GM21786 (cell line): Measurements from ENCODE around the gene PIK3CB.
A peak's percentile ranks its signal among the peaks of the same experiment; 100 is the strongest.

Source experiments
- ATAC-seq: cut with Tn5 transposase; IDR thresholded peaks from one replicate; pipeline ENCODE4 v1.9.1; 2021; ENCODE audit not compliant: unreplicated experiment

The PIK3CB gene

DNA sequence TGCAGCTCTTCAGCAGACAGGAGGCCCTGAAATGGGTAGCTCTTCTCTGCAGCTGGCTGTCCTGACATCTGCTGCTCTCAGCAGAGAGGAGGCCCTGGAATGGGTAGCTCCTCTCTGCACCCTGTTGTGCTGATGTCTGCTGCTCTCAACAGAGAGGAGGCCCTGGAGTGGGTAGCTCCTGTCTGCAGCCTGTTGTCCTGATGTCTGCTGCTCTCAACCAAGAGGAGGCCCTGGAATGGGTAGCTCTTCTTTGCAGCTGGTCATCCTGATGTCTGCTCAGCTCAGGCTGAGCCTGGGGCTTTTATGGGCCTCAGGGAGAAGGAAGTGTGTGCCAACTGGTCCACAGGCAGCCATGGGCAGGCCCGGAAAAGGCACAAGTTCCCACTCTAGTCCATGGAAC lies 66.6 kb downstream of the PIK3CB start:
- no peak for ATAC-seq

DNA sequence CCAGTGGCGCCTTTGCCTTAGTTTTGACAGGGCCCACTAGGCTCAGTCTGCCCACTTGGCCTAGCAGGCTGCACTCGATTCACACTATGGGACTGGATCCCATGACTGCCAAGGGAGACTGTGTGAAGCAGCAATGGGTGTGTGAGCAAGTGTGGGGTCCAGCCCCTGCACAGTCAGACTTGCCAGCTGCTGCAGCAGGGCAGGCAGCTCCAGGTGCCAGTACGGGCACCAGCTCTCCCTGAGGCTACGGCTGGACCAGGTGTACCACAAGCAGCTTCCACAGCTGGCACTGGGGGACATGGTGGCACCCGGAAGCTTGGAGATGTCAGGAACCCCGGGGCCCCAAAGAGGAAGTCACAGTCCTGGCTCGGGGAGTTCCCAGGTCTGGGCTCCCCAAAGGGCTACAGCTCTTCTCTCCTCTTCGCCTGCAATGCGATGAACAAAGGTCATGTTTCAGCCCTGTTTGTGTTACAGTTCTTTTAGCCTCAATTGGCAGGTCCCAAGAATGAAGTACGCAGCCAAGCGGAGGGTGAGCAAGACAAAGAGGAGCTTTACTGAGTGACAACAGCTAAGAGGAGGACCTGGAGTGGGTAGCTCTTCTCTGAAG lies 67.1 kb downstream of the PIK3CB start:
- ATAC-seq, result no peak

GRCh38 chr3:138761002-138761401 lies 73.7 kb downstream of the PIK3CB start:
- no peak for ATAC-seq

DNA sequence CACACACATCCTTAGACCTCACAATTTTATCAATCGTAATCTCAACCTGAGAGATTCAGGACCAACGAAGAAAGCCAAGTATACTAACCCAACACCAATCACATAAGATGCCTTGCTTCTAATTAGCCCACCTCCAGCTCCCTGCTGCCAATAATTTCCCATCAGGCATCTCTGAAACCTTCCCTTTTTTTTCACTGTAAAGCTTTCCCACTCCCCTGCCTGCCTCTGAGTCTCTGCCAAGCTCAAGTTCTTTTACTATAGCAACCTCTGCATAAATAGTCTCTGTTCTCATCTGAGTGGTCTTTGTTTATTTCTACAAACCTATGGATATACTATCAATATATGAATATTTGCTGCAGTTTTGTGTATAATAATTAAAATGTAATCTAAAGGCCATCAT lies 86.5 kb downstream of the PIK3CB start:
- no peak for ATAC-seq

GRCh38 chr3:138747225-138747624 lies 87.5 kb downstream of the PIK3CB start:
- no peak for ATAC-seq

GRCh38 chr3:138740072-138740471 lies 94.7 kb downstream of the PIK3CB start:
- ATAC-seq, result no peak

DNA sequence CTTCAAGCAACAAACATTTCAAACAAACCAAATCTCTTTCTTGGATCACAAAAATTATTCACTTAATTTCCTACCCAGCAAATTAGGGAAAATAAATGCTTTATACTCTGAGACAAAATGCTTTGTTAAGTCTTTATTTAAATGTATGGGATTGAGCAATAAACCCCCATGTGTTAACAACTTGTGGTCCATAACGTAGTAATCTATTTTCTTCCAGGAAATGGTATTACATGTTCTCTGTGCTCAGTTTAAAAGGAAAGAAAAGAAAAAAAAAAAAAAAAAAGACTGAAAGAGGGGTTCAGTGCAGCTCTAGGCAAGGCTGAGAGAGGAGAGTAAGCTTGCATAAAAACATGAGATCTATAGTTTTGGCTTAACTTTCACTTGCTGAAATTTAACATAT lies 102.3 kb downstream of the PIK3CB start:
- no peak for ATAC-seq

- no peak for ATAC-seq
Measured at GRCh38 chr3:138726946-138727730, 107.6 kb downstream of the PIK3CB start.

DNA sequence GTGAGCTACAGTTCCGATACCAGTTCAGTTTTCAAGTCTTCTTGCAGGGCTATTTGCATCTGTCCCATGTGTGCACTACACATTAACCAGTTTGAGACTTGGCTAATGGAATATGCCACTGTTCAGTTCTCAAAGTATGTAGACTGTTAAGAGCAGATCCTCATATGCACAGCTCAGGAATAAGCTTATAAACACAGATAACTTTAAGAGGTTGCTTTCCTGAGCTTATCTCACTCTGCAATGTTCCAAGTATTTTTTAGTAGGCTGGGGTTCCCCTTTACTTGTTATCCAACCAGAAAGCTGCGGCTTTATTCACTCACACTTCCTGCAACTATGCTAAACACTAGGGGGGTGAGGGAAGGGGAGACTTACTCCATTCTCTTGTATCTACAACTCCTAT lies 108.7 kb downstream of the PIK3CB start:
- ATAC-seq, result peak; percentile 55

- ATAC-seq, result no peak
Measured at GRCh38 chr3:138725116-138725515, 109.6 kb downstream of the PIK3CB start.

- ATAC-seq, result no peak
Measured at GRCh38 chr3:138724443-138724842, 110.3 kb downstream of the PIK3CB start.

DNA sequence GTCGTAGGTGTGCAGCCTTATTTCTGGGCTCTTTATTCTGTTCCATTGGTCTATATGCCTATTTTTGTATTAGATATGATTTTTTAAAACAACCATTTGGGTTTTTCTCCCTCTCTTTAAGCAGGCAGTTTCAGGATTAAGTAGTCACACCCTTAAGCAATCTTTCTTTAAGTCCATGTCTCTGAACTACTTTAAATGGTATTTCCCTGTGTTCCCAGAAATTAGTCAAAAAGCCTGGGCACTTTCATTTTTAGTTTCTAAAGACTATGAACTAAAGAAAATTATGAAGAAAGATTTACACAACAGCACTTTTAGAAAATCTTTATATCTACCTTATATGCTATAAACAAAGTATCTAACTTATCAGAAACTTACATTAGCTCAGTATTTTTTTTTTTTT lies 115.9 kb downstream of the PIK3CB start:
- no peak for ATAC-seq

GRCh38 chr3:138717348-138717747 lies 117.4 kb downstream of the PIK3CB start:
- ATAC-seq, result peak; percentile 55

GRCh38 chr3:138712086-138712485 lies 122.6 kb downstream of the PIK3CB start:
- no peak for ATAC-seq

GRCh38 chr3:138705675-138706074 lies 129.1 kb downstream of the PIK3CB start:
- ATAC-seq, result no peak

DNA sequence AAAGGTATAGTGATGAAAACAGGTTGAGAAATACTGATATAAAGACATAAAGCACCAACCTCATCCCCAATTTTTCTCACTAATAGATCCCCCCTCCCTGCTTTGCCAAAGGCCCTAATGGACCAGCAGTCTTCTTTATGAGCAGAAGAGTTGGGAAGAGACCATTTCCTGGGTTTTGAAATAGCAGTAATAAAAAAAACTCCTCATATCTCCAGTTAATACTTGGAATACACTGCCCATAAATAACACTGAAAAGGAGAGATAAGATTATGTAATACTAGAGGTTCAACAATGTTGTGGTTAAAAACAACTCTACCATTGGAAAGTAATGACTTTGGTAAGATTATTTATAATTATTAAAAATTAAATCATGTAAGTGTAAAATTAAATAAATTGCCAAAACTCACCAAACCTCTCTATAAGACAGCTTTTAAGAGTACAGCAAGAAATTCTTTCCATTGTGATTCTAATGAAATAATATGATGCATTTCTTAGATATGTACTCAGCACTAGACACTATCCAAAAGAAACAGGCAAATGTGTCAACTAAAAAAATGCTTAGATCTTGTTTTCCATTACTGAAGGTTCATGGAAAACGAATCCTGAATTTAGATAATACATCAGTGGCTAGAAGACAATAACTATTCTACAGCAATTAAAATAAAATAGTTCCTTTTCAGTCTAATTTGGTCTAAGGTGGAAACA lies 137.9 kb downstream of the PIK3CB start:
- ATAC-seq, result no peak

GRCh38 chr3:138694287-138695007 lies 140.3 kb downstream of the PIK3CB start:
- no peak for ATAC-seq

- ATAC-seq, result no peak
Measured at GRCh38 chr3:138692152-138692551, 142.6 kb downstream of the PIK3CB start.

- ATAC-seq, result no peak
Measured at GRCh38 chr3:138691351-138691750, 143.4 kb downstream of the PIK3CB start.

GRCh38 chr3:138690036-138690435 lies 144.7 kb downstream of the PIK3CB start:
- ATAC-seq, result no peak

DNA sequence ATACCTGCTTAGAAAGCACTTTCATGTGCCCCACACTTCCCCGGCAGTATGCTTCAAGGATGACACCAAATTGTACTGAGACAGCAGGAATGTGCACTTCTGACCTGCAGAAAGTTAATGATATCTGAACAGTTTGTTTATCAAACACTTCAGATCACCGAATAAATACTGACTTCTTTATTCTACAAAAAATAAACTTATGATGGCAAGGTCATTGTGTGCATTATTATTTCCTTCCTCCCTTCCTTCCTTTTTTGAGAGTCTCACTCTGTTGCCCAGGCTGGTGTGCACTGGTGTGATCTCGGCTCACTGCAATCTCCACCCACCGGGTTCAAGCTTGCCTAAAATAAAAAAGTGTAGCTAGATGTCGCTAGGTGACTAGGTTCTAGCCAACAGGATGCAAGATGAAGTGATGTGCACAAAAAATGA lies 145.8 kb downstream of the PIK3CB start:
- no peak for ATAC-seq
